Measurements from ENCODE around the gene FBXO41.

DNA sequence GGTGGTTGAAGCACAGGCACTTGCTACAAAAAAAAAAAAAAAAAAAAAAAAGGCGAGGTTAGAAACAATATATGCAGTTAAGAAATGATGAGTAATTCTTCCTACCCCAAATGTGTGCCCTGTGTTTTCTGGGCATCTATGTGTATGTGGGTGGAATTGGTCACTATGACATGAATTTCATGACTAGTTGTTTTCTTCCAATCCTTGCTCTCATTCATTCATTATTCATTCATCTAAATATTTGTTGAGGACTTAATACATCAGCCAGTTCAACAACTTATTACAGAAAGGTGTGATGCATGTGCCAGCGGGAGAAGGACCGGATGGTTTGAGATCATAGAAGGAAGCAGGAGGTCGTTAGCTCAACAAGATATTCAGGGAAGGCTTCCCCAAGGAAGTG lies 17.4 kb upstream of the FBXO41 start:
- TF ChIP-seq, protein P1, sequence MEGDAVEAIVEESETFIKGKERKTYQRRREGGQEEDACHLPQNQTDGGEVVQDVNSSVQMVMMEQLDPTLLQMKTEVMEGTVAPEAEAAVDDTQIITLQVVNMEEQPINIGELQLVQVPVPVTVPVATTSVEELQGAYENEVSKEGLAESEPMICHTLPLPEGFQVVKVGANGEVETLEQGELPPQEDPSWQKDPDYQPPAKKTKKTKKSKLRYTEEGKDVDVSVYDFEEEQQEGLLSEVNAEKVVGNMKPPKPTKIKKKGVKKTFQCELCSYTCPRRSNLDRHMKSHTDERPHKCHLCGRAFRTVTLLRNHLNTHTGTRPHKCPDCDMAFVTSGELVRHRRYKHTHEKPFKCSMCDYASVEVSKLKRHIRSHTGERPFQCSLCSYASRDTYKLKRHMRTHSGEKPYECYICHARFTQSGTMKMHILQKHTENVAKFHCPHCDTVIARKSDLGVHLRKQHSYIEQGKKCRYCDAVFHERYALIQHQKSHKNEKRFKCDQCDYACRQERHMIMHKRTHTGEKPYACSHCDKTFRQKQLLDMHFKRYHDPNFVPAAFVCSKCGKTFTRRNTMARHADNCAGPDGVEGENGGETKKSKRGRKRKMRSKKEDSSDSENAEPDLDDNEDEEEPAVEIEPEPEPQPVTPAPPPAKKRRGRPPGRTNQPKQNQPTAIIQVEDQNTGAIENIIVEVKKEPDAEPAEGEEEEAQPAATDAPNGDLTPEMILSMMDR (IDR thresholded peaks at IDR 0.05; ENCODE audit: extremely low read depth in 1 of 2, insufficient read depth in 1 of 2, low read depth in 1 of 2, low read length in 2 of 2), result no peak
- TF ChIP-seq POLR2A (IDR thresholded peaks at IDR 0.05; ENCODE audit: low read depth, low read length) (no peak), POLR2AphosphoS5 (IDR thresholded peaks at IDR 0.05; ENCODE audit: insufficient read depth, low read depth, low read length) (no peak), MYC (IDR thresholded peaks at IDR 0.05; ENCODE audit: low read depth, low read length) (no peak), EZH2 (IDR thresholded peaks at IDR 0.05; ENCODE audit: borderline replicate concordance, low read depth, low read length, severe bottlenecking) (no peak)
